SK-N-SH (cell line): ENCODE results near the gene LHFPL4. TPM values are rescaled to one million over a fixed set of nuclear protein-coding genes. Genes with fewer than 3 reads are reported as not detected.

Source experiments
- CTCF ChIA-PET: fragments of 300-600, 350-600 bp; formaldehyde crosslinking; extraction: SDS; loops from one replicate; lab custom pipeline; 2021; lab: Yijun Ruan, JAX
- POLR2A ChIA-PET: fragments of 350-600 bp; sonication (Branson Sonifier 250); formaldehyde crosslinking; extraction: SDS; loops from one replicate; lab custom pipeline; 2020; ENCODE audit warnings: antibody characterized with exemption, inconsistent platforms; lab: Yijun Ruan, JAX
- DNase-seq: peaks from one replicate; pipeline ENCODE4 v3.0.0; 2012
- H2AFZ ChIP-seq: fragments of 200-600 bp; sonication (generic); 2 replicates; pipeline ENCODE4 v1.8.1; 2016; ENCODE audit warnings: antibody characterized with exemption, mild to moderate bottlenecking, low read depth
- H3F3A ChIP-seq: fragments of 200-600 bp; sonication (generic); replicated peaks from 2 replicates; pipeline ENCODE3; 2016; ENCODE audit warnings: antibody characterized with exemption, mild to moderate bottlenecking; ENCODE audit not compliant: insufficient read depth
- H3K27ac ChIP-seq, 2 experiments: fragments of 200-500 bp in 1 of 2; fragments of 200-600 bp in 1 of 2; sonication (Bioruptor generic) in 1 of 2; sonication (generic), shearing (Covaris generic) in 1 of 2; 2 replicates each; pipeline versions ENCODE4 v1.5.1 to v1.6.1; 2014 to 2016; ENCODE audit warnings: low read depth in 2 of 2, inconsistent platforms in 1 of 2, low read length in 1 of 2, mild to moderate bottlenecking in 1 of 2, mixed read lengths in 1 of 2
- H3K27me3 ChIP-seq: fragments of 200-600 bp; sonication (generic), shearing (Covaris generic); 2 replicates; pipeline ENCODE4 v1.6.1; 2016; ENCODE audit warnings: mixed run types; ENCODE audit not compliant: insufficient read depth
- H3K36me3 ChIP-seq, 2 experiments: fragments of 200-500 bp in 1 of 2; fragments of 200-600 bp in 1 of 2; sonication (Bioruptor generic) in 1 of 2; sonication (generic) in 1 of 2; replicated peaks in 1 of 2; 2 replicates each; pipeline versions ENCODE3 to v1.5.1; 2014 to 2016; ENCODE audit warnings: low read length in 1 of 2, mild to moderate bottlenecking in 1 of 2; ENCODE audit not compliant: insufficient read depth in 2 of 2, control insufficient read depth in 1 of 2
- H3K4me1 ChIP-seq, 2 experiments: fragments of 200-500 bp in 1 of 2; fragments of 200-600 bp in 1 of 2; sonication (Bioruptor generic) in 1 of 2; sonication (generic), shearing (Covaris generic) in 1 of 2; 2 replicates each; pipeline versions ENCODE4 v1.5.1 to v1.6.1; 2014 to 2016; ENCODE audit warnings: low read depth in 1 of 2, low read length in 1 of 2, mixed run types in 1 of 2; ENCODE audit not compliant: insufficient read depth in 2 of 2, control insufficient read depth in 1 of 2
- H3K4me2 ChIP-seq: fragments of 200-600 bp; sonication (generic), shearing (Covaris generic); 2 replicates; pipeline ENCODE4 v1.6.1; 2017; ENCODE audit warnings: mixed run types
- H3K4me3 ChIP-seq, 2 experiments: fragments of 200-500 bp in 1 of 2; fragments of 200-600 bp in 1 of 2; sonication (Bioruptor generic) in 1 of 2; sonication (generic), shearing (Covaris generic) in 1 of 2; 2 replicates each; pipeline versions ENCODE4 v1.5.1 to v1.8.1; 2014 to 2016; ENCODE audit warnings: low read depth in 2 of 2, inconsistent platforms in 1 of 2, low read length in 1 of 2, mild to moderate bottlenecking in 1 of 2, mixed read lengths in 1 of 2, moderate library complexity in 1 of 2
- H3K79me2 ChIP-seq: fragments of 200-600 bp; sonication (generic); 2 replicates; pipeline ENCODE4 v1.8.1; 2017; ENCODE audit warnings: mild to moderate bottlenecking; ENCODE audit not compliant: insufficient read depth
- H3K9ac ChIP-seq: fragments of 200-600 bp; sonication (generic); 2 replicates; pipeline ENCODE4 v1.6.1; 2017; ENCODE audit warnings: mixed run types
- H3K9me2 ChIP-seq: fragments of 200-600 bp; sonication (generic); 2 replicates; pipeline ENCODE4 v1.6.1; 2017; ENCODE audit warnings: mixed run types
- H3K9me3 ChIP-seq: fragments of 200-600 bp; sonication (generic); 2 replicates; pipeline ENCODE4 v1.6.1; 2017; ENCODE audit warnings: mixed run types, mild to moderate bottlenecking, moderate library complexity
- H4K20me1 ChIP-seq: fragments of 200-600 bp; sonication (generic); 2 replicates; pipeline ENCODE4 v1.6.1; 2017; ENCODE audit warnings: mild to moderate bottlenecking, mixed run types; ENCODE audit not compliant: insufficient read depth
- CHD2 ChIP-seq: fragments of 150-350 bp; IDR thresholded peaks from 2 replicates; pipeline ENCODE4 v1.6.1; 2018; ENCODE audit warnings: low read length; ENCODE audit not compliant: partially characterized antibody
- CTCF ChIP-seq: fragments of 200-600 bp; sonication (generic); IDR thresholded peaks from 2 replicates; pipeline ENCODE4 v1.6.1; 2017; ENCODE audit warnings: antibody characterized with exemption, mild to moderate bottlenecking, moderate library complexity
- MEF2A ChIP-seq: IDR thresholded peaks from 2 replicates; pipeline ENCODE4 v1.4.0; 2012; ENCODE audit warnings: low read depth, borderline replicate concordance
- NFIC ChIP-seq: IDR thresholded peaks from 2 replicates; pipeline ENCODE4 v1.4.0; 2012; ENCODE audit warnings: borderline replicate concordance
- RAD21 ChIP-seq: IDR thresholded peaks from 2 replicates; pipeline ENCODE4 v1.6.1; 2012; ENCODE audit warnings: mild to moderate bottlenecking, low read length
- RCOR1 ChIP-seq: fragments of 150-350 bp; IDR thresholded peaks from 2 replicates; pipeline ENCODE4 v1.6.1; 2017; ENCODE audit warnings: antibody characterized with exemption, low read length
- RFX5 ChIP-seq: IDR thresholded peaks from 2 replicates; pipeline ENCODE4 v1.6.1; 2012; ENCODE audit warnings: mild to moderate bottlenecking, improper control_type of control experiment, low read length
- USF2 ChIP-seq: fragments of 150-350 bp; IDR thresholded peaks from 2 replicates; pipeline ENCODE4 v1.6.1; 2017; ENCODE audit warnings: antibody characterized with exemption, low read length, low read depth, borderline replicate concordance
- YY1 ChIP-seq: IDR thresholded peaks from 2 replicates; pipeline ENCODE4 v1.4.0; 2012; ENCODE audit warnings: low read depth, mild to moderate bottlenecking
- ZBTB33 ChIP-seq: IDR thresholded peaks from 2 replicates; pipeline ENCODE4 v1.4.0; 2012; ENCODE audit warnings: low read depth, borderline replicate concordance
- WGBS: methylation state at CpG from one replicate; pipeline ENCODE4 v1.1.6; 2017; ENCODE audit warnings: low lambda C conversion rate; 5-methylcytosine and 5-hydroxymethylcytosine counted together
- polyA plus RNA-seq, 3 experiments: library from polyadenylated mRNA; depleted of rRNA; stranded (reverse); fragments of >200 nt; gene quantifications; 2 replicates each; pipeline ENCODE4 v1.2.3, GENCODE V29; 2012
- TF ChIP-seq, protein P1 (sequence below): IDR thresholded peaks from 2 replicates; pipeline ENCODE4 v1.4.0; 2012; ENCODE audit warnings: low read depth

Gene LHFPL4
- polyA plus RNA-seq, 1 of the 3 experiments (the other 2 are of a cell fraction) = 0.39 TPM

GRCh38 chr3:9450991-9451390 is 102.6 kb downstream of the LHFPL4 start:
- no peak overlapping the region for H3K27ac ChIP-seq
- CTCF ChIA-PET = interaction anchor here (1.3 kb wide), 1 partner anchor 15 kb away, joined by 5 read pairs; no protein-coding TSS in a partner anchor

GRCh38 chr3:9450126-9450525 is 103.5 kb downstream of the LHFPL4 start:
- TF ChIP-seq RCOR1 (no peak), ZBTB33 (no peak), RFX5 (no peak), CHD2 (no peak), RAD21 (no peak), NFIC (no peak), YY1 (no peak), MEF2A (no peak), USF2 (no peak)
- TF ChIP-seq, protein P1, sequence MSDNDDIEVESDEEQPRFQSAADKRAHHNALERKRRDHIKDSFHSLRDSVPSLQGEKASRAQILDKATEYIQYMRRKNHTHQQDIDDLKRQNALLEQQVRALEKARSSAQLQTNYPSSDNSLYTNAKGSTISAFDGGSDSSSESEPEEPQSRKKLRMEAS = no peak
- H3K36me3 ChIP-seq = peaks cover 87 to 89% of the 10 kb centered on the region in 2 experiments
- no peak overlapping the region for H3K4me2 ChIP-seq
- H3K9me3 ChIP-seq = no peaks in the 10 kb centered on the region
- CTCF ChIA-PET = no interaction called here
- H3K79me2 ChIP-seq = peaks cover 65% of the 10 kb centered on the region
- no peak for DNase-seq
- H3K4me1 ChIP-seq = no peaks in the 10 kb centered on the region
- H3K27ac ChIP-seq = no peak overlapping the region; a peak in 1 of 4 replicates
- H2AFZ ChIP-seq = no peak overlapping the region
- no peaks in the 10 kb centered on the region for H4K20me1 ChIP-seq
- H3F3A ChIP-seq = peaks cover 15% of the 10 kb centered on the region
- no peaks in the 10 kb centered on the region for H3K9me2 ChIP-seq
- no peaks in the 10 kb centered on the region for H3K27me3 ChIP-seq
- POLR2A ChIA-PET = no interaction called here
- WGBS = 97% methylated on average over 1 of the region's 1 CpG
- no peak overlapping the region for H3K4me3 ChIP-seq
- no peak overlapping the region for H3K9ac ChIP-seq

More at GRCh38 chr3:9450991-9451390, 102.6 kb downstream of the LHFPL4 start:
- Histone ChIP-seq H3K36me3 (peaks cover 90 to 92% of the 10 kb centered on the region in 2 experiments), H3K4me1 (no peaks in the 10 kb centered on the region), H3K27me3 (no peaks in the 10 kb centered on the region), H4K20me1 (no peaks in the 10 kb centered on the region), H3K9me2 (no peaks in the 10 kb centered on the region), H3K79me2 (peaks cover 68% of the 10 kb centered on the region), H3K4me3 (no peak overlapping the region), H2AFZ (no peak overlapping the region), H3F3A (peaks cover 21% of the 10 kb centered on the region), H3K9ac (no peak overlapping the region), H3K4me2 (no peak overlapping the region), H3K9me3 (no peaks in the 10 kb centered on the region)
- TF ChIP-seq CTCF (no peak), RCOR1 (no peak)
- POLR2A ChIA-PET = interaction anchor here (1.0 kb wide), 1 partner anchor 12 kb away, joined by 3 read pairs; no protein-coding TSS in a partner anchor
- DNase-seq = no peak
- WGBS = 98% methylated on average over 2 of the region's 2 CpGs
